Stimulated activated CD8-positive, alpha-beta memory T cell treated with anti-CD3 and anti-CD28 coated beads, Interleukin-15, amount 100 ng/mL, for 1 hour (primary cell): Measurements from ENCODE around the gene OGA.

ENCODE experiments used
- DNase-seq: peaks from one replicate; pipeline ENCODE4 v3.0.0-alpha.2; 2020; ENCODE audit warnings: low read depth

Gene OGA

GRCh38 chr10:101818119-101818871 is at the start of gene OGA:
OGA (minus strand) TSS chr10:101818444; CDS start chr10:101818022, 422 bp downstream.
- peak; percentile 95 for DNase-seq

- DNase-seq: no peak
Observed at GRCh38 chr10:101867931-101868330, 49.7 kb upstream of the OGA start.

GRCh38 chr10:101859530-101859929 is 41.3 kb upstream of the OGA start:
- no peak for DNase-seq

GRCh38 chr10:101858723-101859500 is 40.7 kb upstream of the OGA start:
- no peak for DNase-seq

- DNase-seq: no peak
Observed at GRCh38 chr10:101857802-101858476, 39.7 kb upstream of the OGA start.

- no peak for DNase-seq
Observed at GRCh38 chr10:101856626-101857025, 38.4 kb upstream of the OGA start.

GRCh38 chr10:101851411-101852116 is 33.3 kb upstream of the OGA start:
- no peak for DNase-seq

GRCh38 chr10:101850749-101851148 is 32.5 kb upstream of the OGA start:
- DNase-seq: no peak

- DNase-seq: no peak
Observed at GRCh38 chr10:101848894-101849351, 30.7 kb upstream of the OGA start.

GRCh38 chr10:101848408-101848807 is 30.2 kb upstream of the OGA start:
- no peak for DNase-seq

GRCh38 chr10:101845893-101846292 is 27.6 kb upstream of the OGA start:
- no peak for DNase-seq

- no peak for DNase-seq
Observed at GRCh38 chr10:101843032-101844021, 25.1 kb upstream of the OGA start, which contains the start of gene KCNIP2. KCNIP2 (minus strand) TSS chr10:101843800; CDS start chr10:101843568, 232 bp downstream.

- DNase-seq: no peak
Observed at GRCh38 chr10:101841826-101842225, 23.6 kb upstream of the OGA start.

- DNase-seq: peak; percentile 50
Observed at GRCh38 chr10:101840741-101841453, 22.7 kb upstream of the OGA start.

- no peak for DNase-seq
Observed at GRCh38 chr10:101840102-101840684, 21.9 kb upstream of the OGA start.

- DNase-seq: peak; percentile 41
Observed at GRCh38 chr10:101839416-101840063, 21.3 kb upstream of the OGA start.

GRCh38 chr10:101839002-101839401 is 20.8 kb upstream of the OGA start:
- no peak for DNase-seq

GRCh38 chr10:101838416-101838970 is 20.2 kb upstream of the OGA start:
- no peak for DNase-seq

- DNase-seq: no peak
Observed at GRCh38 chr10:101837748-101838147, 19.5 kb upstream of the OGA start.
